ENCODE results near the gene ARCN1.
A peak's percentile ranks its signal among the peaks of the same experiment; 100 is the strongest.
"Not testable (repeated sequence)": the region's sequence is repeated elsewhere in the genome, so short reads cannot be mapped to it uniquely, and the experiment has no call there.

ARCN1 gene

GRCh38 chr11:118544647-118545010 lies 27.6 kb upstream of the ARCN1 start:
- DNase-seq: no peak

- no peak for DNase-seq
Observed at GRCh38 chr11:118545533-118545932, 26.7 kb upstream of the ARCN1 start.

GRCh38 chr11:118547132-118547531 lies 25.1 kb upstream of the ARCN1 start:
- no peak for DNase-seq

GRCh38 chr11:118552341-118552740 lies 19.9 kb upstream of the ARCN1 start:
- DNase-seq: no peak

GRCh38 chr11:118560806-118561205 lies 11.4 kb upstream of the ARCN1 start:
- no peak for DNase-seq

GRCh38 chr11:118565051-118565450 lies 7.2 kb upstream of the ARCN1 start:
- DNase-seq: no peak

GRCh38 chr11:118569670-118570069 lies 2.5 kb upstream of the ARCN1 start:
- DNase-seq: no peak

GRCh38 chr11:118570787-118571186 lies 1.4 kb upstream of the ARCN1 start:
- DNase-seq: no peak

- peak; percentile 7 for DNase-seq
Observed at GRCh38 chr11:118571701-118572060, 528 bp upstream of the ARCN1 start.

GRCh38 chr11:118572981-118573550 lies 857 bp downstream of the ARCN1 start:
- peak; percentile 21 for DNase-seq

GRCh38 chr11:118574636-118575035 lies 2.4 kb downstream of the ARCN1 start:
- no peak for DNase-seq

- DNase-seq: not testable (repeated sequence)
Observed at GRCh38 chr11:118577995-118578394, 5.8 kb downstream of the ARCN1 start.

- no peak for DNase-seq
Observed at GRCh38 chr11:118581057-118581456, 8.8 kb downstream of the ARCN1 start.

GRCh38 chr11:118587952-118588351 lies 15.7 kb downstream of the ARCN1 start:
- DNase-seq: no peak

- no peak for DNase-seq
Observed at GRCh38 chr11:118592616-118593367, 20.6 kb downstream of the ARCN1 start.

GRCh38 chr11:118594984-118595383 lies 22.8 kb downstream of the ARCN1 start:
- DNase-seq: peak; percentile 17

- no peak for DNase-seq
Observed at GRCh38 chr11:118596224-118597146, 24.3 kb downstream of the ARCN1 start.

GRCh38 chr11:118597556-118597955 lies 25.3 kb downstream of the ARCN1 start:
- no peak for DNase-seq

- DNase-seq: no peak
Observed at GRCh38 chr11:118602331-118602730, 30.1 kb downstream of the ARCN1 start.

- DNase-seq: not testable (repeated sequence)
Observed at GRCh38 chr11:118603709-118604108, 31.5 kb downstream of the ARCN1 start.

- DNase-seq: no peak
Observed at GRCh38 chr11:118604566-118604965, 32.4 kb downstream of the ARCN1 start.

- no peak for DNase-seq
Observed at GRCh38 chr11:118605116-118605867, 33.1 kb downstream of the ARCN1 start.

All from CD4-positive, alpha-beta T cell treated with Interleukin-6 for 4 hours (primary cell).